GM12878 (cell line): ENCODE data around the gene LMO2. TPM values are rescaled to one million over a fixed set of nuclear protein-coding genes. Genes with fewer than 3 reads are reported as not detected.

Experiments used
- ATAC-seq: fragments of 200-7000 bp; cut with Tn5 transposase; 3 replicates; pipeline ENCODE4 v1.9.1; 2020; ENCODE audit warnings: mild to moderate bottlenecking, moderate library complexity
- BruUV-seq: library from RNA; stranded (reverse); fragments of 400-500 nt; replicated peaks from 2 replicates; lab custom pipeline; 2021; lab: Mats Ljungman, UMichigan
- CTCF ChIA-PET: fragments of 300-600 bp; sonication (Branson Sonifier 250); formaldehyde crosslinking; extraction: SDS; loops from one replicate; lab custom pipeline; 2021; ENCODE audit warnings: inconsistent platforms; lab: Yijun Ruan, JAX
- POLR2A ChIA-PET: fragments of 350-600 bp; formaldehyde crosslinking; extraction: SDS; loops from one replicate; lab custom pipeline; 2021; ENCODE audit warnings: inconsistent platforms; lab: Charles Lee
- RAD21 ChIA-PET: fragments of 300-600 bp; sonication (Branson Sonifier 250); formaldehyde crosslinking; loops from one replicate; lab custom pipeline; 2023; ENCODE audit warnings: antibody characterized with exemption; ENCODE audit not compliant: unreplicated experiment; lab: Charles Lee
- SMC1A ChIA-PET: fragments of 300-600 bp; sonication (Branson Sonifier 250); formaldehyde crosslinking; loops from one replicate; lab custom pipeline; 2023; ENCODE audit not compliant: unreplicated experiment, uncharacterized antibody; lab: Charles Lee
- DNase-seq: peaks from one replicate; pipeline ENCODE4 v3.0.0-alpha.2; 2011; ENCODE audit warnings: low read depth, low spot score
- FAIRE-seq: peaks from 3 replicates; lab custom pipeline; 2011; peaks lifted over from hg19 to GRCh38; lab: Jason Lieb, UNC
- H2AFZ ChIP-seq: 2 replicates; pipeline ENCODE4 v1.6.0; 2011; ENCODE audit warnings: low read depth, low read length, control low read depth; ENCODE audit not compliant: control insufficient read depth
- H3K27ac ChIP-seq: 2 replicates; pipeline ENCODE4 v1.5.1; 2011; ENCODE audit warnings: control low read depth; ENCODE audit not compliant: control insufficient read depth, insufficient read depth
- H3K27me3 ChIP-seq, 2 experiments: replicated peaks in 1 of 2; 2 replicates each; pipeline versions ENCODE4 v1.6.0 to v1.6.1; 2011; ENCODE audit warnings: low read length in 1 of 2; ENCODE audit not compliant: control insufficient read depth in 2 of 2, insufficient read depth in 2 of 2
- H3K36me3 ChIP-seq, 2 experiments: 2 replicates each; pipeline ENCODE4 v1.5.1; 2011; ENCODE audit warnings: low read length in 1 of 2; ENCODE audit not compliant: control insufficient read depth in 2 of 2, insufficient read depth in 2 of 2
- H3K4me1 ChIP-seq: 2 replicates; pipeline ENCODE4 v1.6.1; 2011; ENCODE audit warnings: mild to moderate bottlenecking, low read length, moderate library complexity, mixed read lengths; ENCODE audit not compliant: control insufficient read depth, insufficient read depth
- H3K4me2 ChIP-seq: 2 replicates; pipeline ENCODE4 v1.6.0; 2011; ENCODE audit warnings: control low read depth; ENCODE audit not compliant: control insufficient read depth, insufficient read depth
- H3K4me3 ChIP-seq: fragments of 200-600 bp; sonication (generic); 2 replicates; pipeline ENCODE4 v1.5.1; 2016
- H3K79me2 ChIP-seq: 2 replicates; pipeline ENCODE4 v1.6.0; 2011; ENCODE audit warnings: low read length; ENCODE audit not compliant: control insufficient read depth, insufficient read depth
- H3K9ac ChIP-seq: 2 replicates; pipeline ENCODE4 v1.8.0; 2011; ENCODE audit warnings: low read length, control low read depth, mixed read lengths; ENCODE audit not compliant: control insufficient read depth, insufficient read depth
- H3K9me3 ChIP-seq: replicated peaks from 3 replicates; pipeline ENCODE4 v1.5.1; 2011; ENCODE audit warnings: mild to moderate bottlenecking, low read length; ENCODE audit not compliant: control insufficient read depth, insufficient read depth
- H4K20me1 ChIP-seq: 2 replicates; pipeline ENCODE4 v1.6.0; 2011; ENCODE audit not compliant: control insufficient read depth, insufficient read depth
- E4F1 ChIP-seq: fragments of 450-650 bp; IDR thresholded peaks from 2 replicates; pipeline ENCODE4 v1.6.1; 2018; ENCODE audit warnings: borderline replicate concordance, mild to moderate bottlenecking; ENCODE audit not compliant: partially characterized antibody
- EZH2 ChIP-seq: IDR thresholded peaks from 2 replicates; pipeline ENCODE4 v1.6.1; 2012; ENCODE audit warnings: low read depth, mild to moderate bottlenecking, control low read depth, inconsistent platforms, low read length, borderline replicate concordance; ENCODE audit not compliant: control insufficient read depth
- MTA2 ChIP-seq: fragments of 450-650 bp; IDR thresholded peaks from 2 replicates; pipeline ENCODE4 v1.6.1; 2016; ENCODE audit warnings: low read depth, mild to moderate bottlenecking, moderate library complexity
- MTA3 ChIP-seq: IDR thresholded peaks from 2 replicates; pipeline ENCODE4 v1.6.1; 2012; ENCODE audit warnings: low read length, inconsistent platforms, borderline replicate concordance
- NFIC ChIP-seq: IDR thresholded peaks from 2 replicates; pipeline ENCODE4 v1.6.1; 2012; ENCODE audit warnings: low read depth, mild to moderate bottlenecking, inconsistent platforms, low read length, moderate library complexity
- NFXL1 ChIP-seq: fragments of 450-650 bp; IDR thresholded peaks from 2 replicates; pipeline ENCODE4 v1.6.1; 2017; ENCODE audit warnings: antibody characterized with exemption, mild to moderate bottlenecking, borderline replicate concordance
- PAX8 ChIP-seq: fragments of 450-650 bp; IDR thresholded peaks from 2 replicates; pipeline ENCODE4 v1.6.1; 2017; ENCODE audit warnings: mild to moderate bottlenecking, moderate library complexity
- POLR2AphosphoS2 ChIP-seq: IDR thresholded peaks from 2 replicates; pipeline ENCODE4 v1.6.1; 2011; ENCODE audit warnings: low read depth, mild to moderate bottlenecking, low read length, improper control_type of control experiment, moderate library complexity
- POU2F2 ChIP-seq: IDR thresholded peaks from 3 replicates; pipeline ENCODE4 v1.6.1; 2011; ENCODE audit warnings: low read depth, mild to moderate bottlenecking, low read length, borderline replicate concordance
- RAD51 ChIP-seq: fragments of 450-650 bp; IDR thresholded peaks from 2 replicates; pipeline ENCODE4 v1.6.1; 2016; ENCODE audit warnings: moderate library complexity, mild to moderate bottlenecking, inconsistent platforms
- STAT1 ChIP-seq: fragments of 450-650 bp; conservative IDR thresholded peaks from 2 replicates; pipeline ENCODE4 v1.6.1; 2014; ENCODE audit warnings: antibody characterized with exemption, mild to moderate bottlenecking
- TCF12 ChIP-seq: IDR thresholded peaks from 2 replicates; pipeline ENCODE4 v1.6.1; 2011; ENCODE audit warnings: low read depth, mild to moderate bottlenecking, low read length
- TCF3 ChIP-seq: IDR thresholded peaks from 2 replicates; pipeline ENCODE4 v1.6.1; 2012; ENCODE audit warnings: low read depth, mild to moderate bottlenecking, low read length, borderline replicate concordance; ENCODE audit not compliant: insufficient read depth
- ZBTB11 ChIP-seq: fragments of 450-650 bp; formaldehyde crosslinking; IDR thresholded peaks from 2 replicates; pipeline ENCODE4 v1.5.0; 2022; ENCODE audit warnings: mild to moderate bottlenecking, missing genetic modification characterization
- in situ Hi-C: fragments of 300-500 bp; cut with MboI; formaldehyde crosslinking; loops from 9 replicates; pipeline ENCODE4 v1.14.3; 2018; ENCODE audit warnings: mixed read lengths
- intact Hi-C: fragments of 100-400 bp; cut with micrococcal nuclease; formaldehyde crosslinking; loops from one replicate; pipeline ENCODE4 v1.14.2; 2022; ENCODE audit not compliant: unreplicated experiment
- polyA plus RNA-seq, 11 experiments: library from polyadenylated mRNA; depleted of rRNA in 4 of 11; unstranded in 6 of 11; stranded (reverse) in 5 of 11; fragments of >200 nt; fragmentation: Nextera tagmentation in 4 of 11; fragmentation: Illumina TruSeq in 1 of 11; extraction: Ambion mirVana in 4 of 11; extraction: Trizol in 1 of 11; gene quantifications; 1 replicate in 1 of 11; 2 replicates in 10 of 11; pipeline versions ENCODE4 v1.2.1 to v1.2.3, GENCODE V29; 2011 to 2016; ENCODE audit warnings: inconsistent platforms in 2 of 11, missing spikeins in 2 of 11, low read depth in 1 of 11
- total RNA-seq, 4 experiments: library from RNA; depleted of rRNA in 3 of 4; stranded (reverse); fragments of >200 nt in 3 of 4; fragmentation: Illumina TruSeq in 1 of 4; extraction: Trizol in 1 of 4; gene quantifications; 2 replicates each; pipeline versions ENCODE4 v1.2.1 to v1.2.3, GENCODE V29; 2013 to 2021

LMO2 gene
- total and polyA plus RNA-seq, 10 of the 15 experiments (the other 5 are each of a cell fraction or from before 2014, with no cell fraction given) = 0.29 to 1.9 (median 1.1) TPM; not detected in 1

- ChIA-PET SMC1A (interaction anchor here (1.1 kb wide), 1 partner anchor 18 kb away, joined by 3 read pairs; no protein-coding TSS in a partner anchor), POLR2A (no interaction called here)
- H2AFZ ChIP-seq = no peak overlapping the region
Measured at GRCh38 chr11:33916736-33917135, 24.9 kb upstream of the LMO2 start.

More at GRCh38 chr11:33916736-33917135, 24.9 kb upstream of the LMO2 start:
- Histone ChIP-seq H3K79me2 (no peaks in the 10 kb centered on the region), H3K27me3 (no peaks in the 10 kb centered on the region), H3K4me3 (no peak overlapping the region), H4K20me1 (no peaks in the 10 kb centered on the region), H3K9me3 (peaks cover 5% of the 10 kb centered on the region; the same call in 2 of the 3 replicates), H3K4me1 (peaks cover 30% of the 10 kb centered on the region), H3K36me3 (no peaks in the 10 kb centered on the region), H3K27ac (no peak overlapping the region), H3K9ac (no peak overlapping the region), H3K4me2 (no peak overlapping the region)
- intact Hi-C loops = no loop called here
- FAIRE-seq (no peak), ATAC-seq (no peak), DNase-seq (no peak)
- RAD21 ChIA-PET = no interaction called here
- TF ChIP-seq RAD51 (no peak), POLR2AphosphoS2 (no peak), PAX8 (no peak), TCF12 (no peak), E4F1 (no peak), MTA2 (no peak), EZH2 (no peak), NFXL1 (no peak), POU2F2 (no peak), ZBTB11 (CRISPR knock-in tag) (no peak), STAT1 (no peak), MTA3 (no peak), TCF3 (no peak), NFIC (no peak)
- in situ Hi-C loops = no loop called here
- CTCF ChIA-PET = interaction anchor here (0.9 kb wide), 1 partner anchor 24 kb away, joined by 3 read pairs; no protein-coding TSS in a partner anchor
- BruUV-seq = no TSS peak
